Measurements from ENCODE around the gene PCDH12.

DNA sequence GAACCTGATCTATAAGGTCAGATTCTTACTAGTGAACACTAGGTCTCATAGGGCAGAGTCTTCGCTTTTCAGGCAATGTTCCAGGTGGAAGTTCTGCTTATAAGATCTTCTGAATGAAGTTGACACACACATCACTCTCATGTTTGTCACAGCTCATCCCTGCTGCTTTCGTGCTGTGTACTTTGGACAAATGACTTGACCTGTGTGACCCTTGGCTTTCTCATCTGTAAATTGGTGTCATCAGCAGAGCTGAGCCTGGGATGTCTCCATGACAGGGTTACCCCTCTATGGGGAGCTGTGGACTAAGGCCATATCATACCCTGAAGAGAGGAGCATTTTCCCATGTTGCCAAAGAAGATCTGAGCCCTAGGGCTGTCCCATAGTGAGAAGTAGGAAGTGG is 31.6 kb downstream of the PCDH12 start:
- no peak for TF ChIP-seq CTCF (IDR thresholded peaks at IDR 0.05 in 8 of 11, conservative IDR thresholded peaks at IDR 0.05 in 3 of 11)
- no peak for TF ChIP-seq POLR2A (IDR thresholded peaks at IDR 0.05)

All from spleen (tissue), 7 donors.